Natural killer cell (primary cell): Measurements from ENCODE around the gene SH3PXD2A. TPM values are rescaled to one million over a fixed set of nuclear protein-coding genes. Genes with fewer than 3 reads are reported as not detected.

Source experiments
- ATAC-seq, 3 donors: fragments of 150-1000 bp in 2 of 3; fragments of 200-7000 bp in 1 of 3; cut with Tn5 transposase; 1 replicate in 1 of 3; 2 replicates in 2 of 3; pipeline ENCODE4 v1.10.0; 2021; ENCODE audit warnings: mild to moderate bottlenecking in 2 of 3, moderate library complexity in 2 of 3
- DNase-seq, 2 donors: peaks; one replicate each; pipeline versions ENCODE4 v3.0.0 to v3.0.0-alpha.2; 2013 to 2021; ENCODE audit warnings: mixed read lengths in 1 of 2
- H3K27ac ChIP-seq: one replicate; pipeline ENCODE4 v1.5.1; 2013; ENCODE audit warnings: mild to moderate bottlenecking, low read length
- H3K27me3 ChIP-seq: one replicate; pipeline ENCODE4 v1.6.1; 2013; ENCODE audit warnings: low read length; ENCODE audit not compliant: control insufficient read depth, insufficient read depth
- H3K36me3 ChIP-seq: one replicate; pipeline ENCODE4 v1.6.1; 2013; ENCODE audit warnings: low read length; ENCODE audit not compliant: control insufficient read depth, insufficient read depth
- H3K4me1 ChIP-seq: one replicate; pipeline ENCODE4 v1.6.1; 2013; ENCODE audit warnings: low read length; ENCODE audit not compliant: control insufficient read depth, insufficient read depth
- H3K4me3 ChIP-seq: one replicate; pipeline ENCODE4 v1.5.1; 2013; ENCODE audit warnings: low read length
- H3K9me3 ChIP-seq: one replicate; pipeline ENCODE4 v1.6.1; 2013; ENCODE audit warnings: low read length; ENCODE audit not compliant: control insufficient read depth, insufficient read depth
- H3K27ac Mint-ChIP-seq, 2 donors: one replicate each; pipeline ENCODE4 v1.8.0; 2022; ENCODE audit warnings: mild to moderate bottlenecking in 2 of 2, mixed read lengths in 2 of 2, moderate library complexity in 1 of 2
- H3K27me3 Mint-ChIP-seq, 2 donors: one replicate each; pipeline ENCODE4 v1.8.0; 2022; ENCODE audit warnings: low read depth in 2 of 2, mixed read lengths in 2 of 2
- H3K36me3 Mint-ChIP-seq: one replicate; pipeline ENCODE4 v1.8.0; 2022; ENCODE audit warnings: mixed read lengths
- H3K4me1 Mint-ChIP-seq, 2 donors: one replicate each; pipeline ENCODE4 v1.8.0; 2022; ENCODE audit warnings: mixed read lengths in 2 of 2
- H3K4me3 Mint-ChIP-seq: one replicate; pipeline ENCODE4 v1.8.0; 2022; ENCODE audit warnings: mild to moderate bottlenecking, moderate library complexity, mixed read lengths
- H3K9me3 Mint-ChIP-seq, 2 donors: one replicate each; pipeline ENCODE4 v1.8.0; 2022; ENCODE audit warnings: mixed read lengths in 2 of 2
- CTCF ChIP-seq: fragments of 200-600 bp; IDR thresholded peaks from one replicate; pipeline ENCODE4 v1.8.0; 2022; ENCODE audit warnings: antibody characterized with exemption
- WGBS: methylation state at CpG from one replicate; pipeline ENCODE4 v1.1.7; 2013; ENCODE audit warnings: missing lambda C conversion rate; ENCODE audit not compliant: insufficient coverage; 5-methylcytosine and 5-hydroxymethylcytosine counted together
- intact Hi-C: fragments of 100-400 bp; cut with micrococcal nuclease; formaldehyde crosslinking; loops from one replicate; pipeline ENCODE4 v1.14.2; 2022
- total RNA-seq, 4 donors: library from RNA; stranded (reverse); fragments of 120-200 nt in 1 of 4; gene quantifications; one replicate each; pipeline versions ENCODE4 v1.2.3 to v1.2.4, GENCODE V29; 2013 to 2022

Gene SH3PXD2A
- total RNA-seq, 3 donors from 2014 or later (not counting 1 experiment from before 2014, with no cell fraction given) = 3.3 to 7.0 (median 4.9) TPM

- Histone ChIP-seq H3K27ac (no peak overlapping the region), H3K4me1 (no peaks in the 10 kb centered on the region), H3K27me3 (no peaks in the 10 kb centered on the region), H3K36me3 (no peaks in the 10 kb centered on the region), H3K4me3 (no peak overlapping the region), H3K9me3 (no peaks in the 10 kb centered on the region)
- DNase-seq = no peak
- no peak for TF ChIP-seq CTCF
- peaks cover 0 to 2% of the 10 kb centered on the region in 2 donors for H3K4me1 Mint-ChIP-seq
- no peak overlapping the region for H3K4me3 Mint-ChIP-seq
- no peak overlapping the region for H3K27ac Mint-ChIP-seq
- 53% methylated on average over 5 of the region's 5 CpGs for WGBS
- no peaks in the 10 kb centered on the region for H3K9me3 Mint-ChIP-seq
- peaks cover 0 to 3% of the 10 kb centered on the region in 2 donors for H3K27me3 Mint-ChIP-seq
- H3K36me3 Mint-ChIP-seq = no peaks in the 10 kb centered on the region
- ATAC-seq = no peak
- intact Hi-C loops = no loop called here
Observed at GRCh38 chr10:103569896-103570295, 285.5 kb downstream of the SH3PXD2A start.

- Mint-ChIP-seq H3K4me1 (peaks cover 0 to 5% of the 10 kb centered on the region in 2 donors), H3K27me3 (peaks cover 0 to 3% of the 10 kb centered on the region in 2 donors), H3K9me3 (no peaks in the 10 kb centered on the region), H3K4me3 (no peak overlapping the region), H3K36me3 (no peaks in the 10 kb centered on the region), H3K27ac (no peak overlapping the region)
- no peak for TF ChIP-seq CTCF
- intact Hi-C loops = no loop called here
- H3K27ac ChIP-seq = no peak overlapping the region
- H3K4me1 ChIP-seq = no peaks in the 10 kb centered on the region
- 88% methylated on average over 4 of the region's 5 CpGs for WGBS
- DNase-seq = no peak
- no peak overlapping the region for H3K4me3 ChIP-seq
- H3K27me3 ChIP-seq = no peaks in the 10 kb centered on the region
- ATAC-seq = no peak
- no peaks in the 10 kb centered on the region for H3K36me3 ChIP-seq
- H3K9me3 ChIP-seq = no peaks in the 10 kb centered on the region
Observed at GRCh38 chr10:103568505-103568904, 286.9 kb downstream of the SH3PXD2A start.

GRCh38 chr10:103566536-103566935 is 288.8 kb downstream of the SH3PXD2A start:
- Histone ChIP-seq H3K36me3 (no peaks in the 10 kb centered on the region), H3K4me1 (no peaks in the 10 kb centered on the region), H3K27me3 (no peaks in the 10 kb centered on the region), H3K4me3 (no peak overlapping the region), H3K9me3 (no peaks in the 10 kb centered on the region), H3K27ac (no peak overlapping the region)
- WGBS = 50% methylated on average over 2 of the region's 3 CpGs
- no peak overlapping the region for H3K27ac Mint-ChIP-seq
- intact Hi-C loops = no loop called here
- H3K9me3 Mint-ChIP-seq = no peaks in the 10 kb centered on the region
- no peak for TF ChIP-seq CTCF
- H3K36me3 Mint-ChIP-seq = no peaks in the 10 kb centered on the region
- ATAC-seq = no peak
- H3K4me3 Mint-ChIP-seq = no peak overlapping the region
- H3K4me1 Mint-ChIP-seq = peaks cover 0 to 5% of the 10 kb centered on the region in 2 donors
- peaks cover 0 to 3% of the 10 kb centered on the region in 2 donors for H3K27me3 Mint-ChIP-seq
- DNase-seq = no peak
